HL-60/S4 treated with retinoic acid at 250 ng/mL for 4 days and 3 days (cell line): ENCODE results near the gene SH3BP2.
"Not testable (repeated sequence)": the region's sequence is repeated elsewhere in the genome, so short reads cannot be mapped to it uniquely, and the experiment has no call there.

ENCODE experiments used
- in situ Hi-C: fragments of 300-500 bp; cut with MboI; formaldehyde crosslinking; loops from 2 replicates; pipeline ENCODE4 v1.7.0; 2022; ENCODE audit warnings: low sequenced_read_pairs

SH3BP2 gene

DNA sequence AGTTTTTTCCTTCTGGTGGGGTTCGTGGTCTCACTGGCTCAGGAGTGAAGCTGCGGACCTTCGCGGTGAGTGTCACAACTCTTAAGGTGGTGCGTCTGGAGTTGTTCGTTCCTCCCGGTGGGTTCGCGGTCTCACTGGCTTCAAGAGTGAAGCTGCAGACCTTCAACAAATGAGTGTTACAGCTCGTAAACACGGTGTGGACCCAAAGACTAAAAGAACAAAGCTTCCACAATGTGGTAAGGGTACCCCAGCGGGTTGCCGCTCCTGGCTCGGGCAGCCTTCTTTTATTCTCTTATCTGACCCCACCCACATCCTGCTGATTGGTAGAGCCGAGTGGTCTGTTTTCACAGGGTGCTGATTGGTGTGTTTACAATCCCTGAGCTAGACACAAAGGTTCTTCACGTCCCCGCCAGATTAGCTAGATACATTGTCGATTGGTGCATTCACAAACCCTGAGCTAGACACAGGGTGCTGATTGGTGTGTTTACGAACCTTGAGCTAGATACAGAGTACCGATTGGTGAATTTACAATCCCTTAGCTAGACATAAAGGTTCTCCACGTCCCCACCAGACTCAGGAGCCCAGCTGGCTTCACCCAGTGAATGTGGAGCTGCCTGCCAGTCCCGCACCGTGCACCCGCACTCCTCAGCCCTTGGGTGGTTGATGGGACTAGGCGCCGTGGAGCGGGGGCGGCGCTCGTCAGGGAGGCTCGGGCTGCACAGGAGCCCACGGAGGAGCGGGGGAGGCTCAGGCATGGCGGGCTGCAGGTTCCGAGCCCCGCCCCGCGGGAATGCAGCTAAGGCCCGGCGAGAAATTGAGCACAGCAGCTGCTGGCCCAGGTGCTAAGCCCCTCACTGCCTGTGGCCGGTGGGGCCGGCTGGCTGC is 30.2 kb upstream of the SH3BP2 start:
- in situ Hi-C loops = not testable (repeated sequence)

DNA sequence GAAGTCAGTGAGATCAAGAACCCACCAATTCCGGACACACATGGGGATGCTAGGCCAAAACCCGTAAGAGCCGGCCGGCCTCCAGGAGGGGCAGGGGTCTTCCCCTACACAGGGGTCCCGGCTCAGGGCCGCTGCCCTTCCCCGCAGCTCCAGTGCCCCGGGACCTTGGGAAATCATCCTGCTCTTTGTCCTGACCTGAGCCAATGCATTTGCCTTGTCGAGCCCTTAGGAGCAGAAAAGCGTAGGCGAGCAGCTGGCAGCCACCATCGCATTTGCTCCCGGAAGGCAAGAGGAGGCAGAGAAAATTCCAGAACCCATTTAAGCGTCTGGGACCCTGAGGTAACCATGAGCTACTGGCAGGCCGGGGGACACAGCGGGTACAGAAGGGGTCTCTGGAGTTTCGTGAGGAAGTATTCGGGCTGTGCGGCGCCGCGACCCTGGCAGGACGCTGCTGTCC is 29.3 kb upstream of the SH3BP2 start:
- in situ Hi-C loops = no loop called here

DNA sequence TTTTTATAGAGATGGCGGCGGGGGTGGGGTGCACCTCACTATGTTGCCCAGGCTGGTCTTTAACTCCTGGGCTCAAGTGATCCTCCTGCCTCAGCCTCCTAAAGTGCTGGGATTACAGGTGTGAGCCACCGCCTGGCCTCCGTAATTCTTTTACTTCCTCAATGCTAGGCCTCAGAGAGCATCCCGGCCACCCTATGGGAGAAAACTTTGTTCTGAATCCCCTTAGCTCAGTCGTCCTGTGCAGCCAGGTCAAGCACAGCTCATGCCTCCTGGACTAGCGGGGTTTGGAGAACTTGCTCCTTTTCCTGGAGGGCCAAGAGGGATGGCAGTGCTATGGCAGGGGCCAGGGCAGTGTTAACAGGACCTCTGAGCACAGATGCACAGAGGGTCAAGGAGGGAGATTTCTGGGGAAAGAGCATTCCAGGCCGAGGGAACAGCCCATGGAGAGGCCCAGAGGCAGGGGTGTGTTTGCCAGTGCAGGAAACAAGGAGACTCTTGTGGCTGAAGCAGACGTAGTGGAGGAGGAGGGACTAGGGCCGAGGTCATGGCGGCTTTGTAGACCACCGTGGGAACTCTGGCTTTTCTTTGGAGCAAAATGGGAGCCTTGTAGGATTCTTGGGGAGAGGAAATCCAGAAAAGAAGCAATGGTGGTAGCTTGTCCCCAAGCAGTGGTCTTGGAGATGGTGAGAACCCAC is 26.9 kb upstream of the SH3BP2 start:
- in situ Hi-C loops = no loop called here

DNA sequence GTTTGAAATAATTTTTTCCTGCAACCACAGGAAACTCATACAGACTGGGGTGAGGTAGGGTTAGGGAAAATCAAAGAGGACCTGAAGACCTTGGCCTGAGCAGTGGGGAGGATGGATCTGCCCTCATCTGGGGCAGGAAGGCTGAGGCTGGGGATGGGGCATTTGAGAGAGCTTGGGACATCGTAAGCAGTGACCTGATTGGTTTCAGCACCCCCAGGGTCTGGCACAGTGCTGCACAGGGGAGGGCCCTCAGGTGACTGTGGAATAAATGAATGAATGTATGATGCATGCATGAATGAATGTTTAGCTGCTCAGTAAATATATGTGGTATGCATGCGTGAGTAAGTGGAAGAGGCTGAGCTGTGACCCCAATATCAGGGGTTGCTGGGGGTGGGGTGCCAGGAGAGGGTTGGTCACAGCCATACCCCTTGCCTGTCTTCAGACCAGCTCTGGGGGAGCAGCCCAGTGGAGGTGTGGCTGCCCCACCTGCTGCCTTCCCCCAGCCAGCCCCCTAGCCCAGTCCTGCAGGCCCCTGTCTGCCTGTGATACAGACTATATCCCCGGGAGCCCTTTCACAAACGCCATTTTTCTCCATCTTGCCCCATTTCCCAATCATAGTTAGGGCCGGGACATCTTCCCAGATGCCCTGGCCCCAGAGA is 25.7 kb upstream of the SH3BP2 start:
- in situ Hi-C loops = no loop called here

DNA sequence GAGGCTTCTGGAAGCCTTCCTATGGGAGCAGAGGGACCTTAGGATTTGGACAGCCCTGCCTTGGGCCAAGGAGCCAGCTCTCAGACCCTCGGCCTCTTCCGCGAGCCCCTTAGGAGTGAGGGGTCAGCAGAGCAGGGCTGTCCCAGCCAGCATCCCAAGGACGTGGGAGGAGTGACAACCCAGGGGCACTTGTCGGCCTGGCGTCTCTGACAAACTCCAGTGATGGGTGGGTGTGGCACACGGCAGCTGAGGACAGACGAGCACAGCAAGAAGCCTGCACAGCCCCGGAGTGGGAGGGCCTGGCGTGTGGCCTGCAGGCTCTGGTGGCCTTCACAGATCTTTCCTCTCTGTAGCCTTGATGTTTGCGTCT is 25.2 kb upstream of the SH3BP2 start:
- in situ Hi-C loops = no loop called here

DNA sequence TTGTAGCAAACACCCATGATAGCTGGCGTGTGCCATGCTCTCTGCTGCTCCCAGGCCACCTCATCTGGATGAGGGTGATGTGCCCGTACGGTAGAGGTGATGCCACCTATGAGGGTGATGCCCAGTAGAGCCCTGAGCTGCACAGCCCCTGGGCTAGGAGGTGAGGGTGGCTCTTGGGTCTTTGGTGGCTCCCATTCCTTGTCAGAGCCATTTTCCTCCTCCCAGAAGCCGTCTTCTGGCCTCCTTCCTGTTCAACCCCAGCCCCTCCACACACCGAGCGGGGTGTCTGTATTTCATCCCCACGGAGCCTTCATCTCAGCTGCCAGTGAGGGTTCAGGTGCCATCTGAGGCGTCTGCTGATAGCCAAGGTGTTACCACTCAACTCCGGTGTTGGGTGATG is 24.8 kb upstream of the SH3BP2 start:
- in situ Hi-C loops = no loop called here

DNA sequence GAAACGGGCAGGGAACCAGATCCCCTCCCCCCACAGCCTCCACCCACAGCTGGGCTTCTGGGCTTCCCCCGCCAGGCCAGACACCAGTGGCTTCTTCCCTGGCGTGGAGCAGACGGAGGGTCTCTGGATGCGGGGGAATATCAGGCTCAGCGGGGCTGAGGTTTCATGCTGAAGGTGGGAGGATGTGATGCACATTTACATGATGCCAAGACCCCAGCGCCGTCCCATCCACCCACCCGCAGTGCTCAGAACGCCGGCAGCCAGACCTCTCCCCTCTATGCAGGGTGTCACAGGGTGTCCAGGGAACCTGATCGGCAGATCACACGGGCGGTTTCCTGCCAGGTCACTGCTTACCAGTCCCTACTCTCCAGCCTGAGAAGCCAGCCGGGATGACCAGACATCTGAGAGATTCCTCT is 24.0 kb upstream of the SH3BP2 start:
- in situ Hi-C loops = no loop called here

DNA sequence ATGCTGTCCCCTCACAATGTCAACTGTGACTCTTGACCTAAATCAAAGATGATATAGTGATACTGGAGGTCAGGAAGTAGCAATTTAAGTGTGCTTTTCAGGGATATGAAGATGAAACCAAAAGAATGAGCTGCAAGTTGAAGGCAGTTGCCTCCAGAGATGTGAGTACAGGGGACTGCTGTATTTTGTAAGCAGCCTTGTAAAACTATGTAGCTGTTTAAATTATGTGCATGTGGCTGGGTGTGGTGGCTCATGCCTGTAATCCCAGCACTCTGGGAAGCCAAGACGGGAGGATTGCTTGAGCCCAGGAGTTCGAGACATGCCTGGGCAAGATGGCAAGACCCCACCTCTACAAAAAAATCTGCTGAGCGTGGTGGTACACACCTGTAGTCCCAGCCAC is 21.6 kb upstream of the SH3BP2 start:
- in situ Hi-C loops = no loop called here

DNA sequence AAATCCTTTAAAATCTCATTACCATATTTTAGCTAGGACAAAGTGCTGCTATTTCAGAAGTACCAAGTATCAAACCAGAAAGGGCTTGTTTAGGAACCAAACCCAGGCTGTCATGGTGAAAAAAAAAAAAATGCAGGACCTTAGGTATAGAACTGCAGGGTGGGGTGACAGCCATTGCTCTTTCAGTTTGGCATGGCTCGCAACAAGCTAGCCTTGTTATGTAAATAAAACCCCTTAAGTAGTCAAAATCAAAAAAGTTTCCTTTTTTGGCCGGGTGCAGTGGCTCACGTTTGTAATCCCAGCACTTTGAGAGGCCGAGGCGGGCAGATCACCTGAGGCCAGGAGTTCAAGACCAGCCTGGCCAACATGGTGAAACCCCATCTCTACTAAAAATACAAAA is 12.2 kb upstream of the SH3BP2 start:
- in situ Hi-C loops = not testable (repeated sequence)

DNA sequence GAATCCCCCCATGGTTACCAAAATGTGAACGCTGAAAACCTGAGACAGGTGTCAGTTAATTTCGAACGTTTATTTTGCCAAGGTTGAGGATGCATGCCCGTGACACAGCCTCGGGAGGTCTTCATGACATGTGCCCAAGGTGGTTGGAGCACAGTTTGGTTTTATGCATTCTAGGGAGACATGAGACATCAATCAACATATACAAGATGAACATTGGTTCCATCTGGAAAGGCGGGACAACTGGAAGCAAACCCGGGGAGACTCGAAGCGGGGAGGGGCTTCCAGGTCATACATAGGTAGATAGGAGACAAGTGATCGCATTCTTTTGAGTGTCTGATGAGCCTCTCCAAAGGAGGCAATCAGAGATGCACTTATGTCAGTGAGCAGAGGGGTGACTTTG is 11.0 kb upstream of the SH3BP2 start:
- in situ Hi-C loops = no loop called here

DNA sequence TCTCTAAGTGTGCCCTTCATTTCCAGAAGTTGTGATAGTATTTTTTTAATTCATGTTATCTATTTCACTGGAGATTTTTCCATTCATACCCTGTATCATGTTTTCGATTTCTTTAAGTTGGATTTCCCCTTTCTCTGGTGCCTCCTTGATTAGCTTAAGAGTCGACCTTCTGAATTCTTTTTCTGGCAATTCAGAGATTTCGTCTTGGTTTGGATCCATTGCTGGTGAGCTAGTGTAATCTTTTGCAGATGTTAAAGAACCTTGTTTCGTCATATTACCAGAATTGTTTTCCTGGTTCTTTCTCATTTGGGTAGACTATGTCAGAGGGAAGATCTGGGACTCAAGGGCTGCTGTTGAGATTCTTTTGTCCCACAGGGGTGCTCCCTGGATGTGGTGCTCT is 9.1 kb upstream of the SH3BP2 start:
- in situ Hi-C loops = no loop called here

DNA sequence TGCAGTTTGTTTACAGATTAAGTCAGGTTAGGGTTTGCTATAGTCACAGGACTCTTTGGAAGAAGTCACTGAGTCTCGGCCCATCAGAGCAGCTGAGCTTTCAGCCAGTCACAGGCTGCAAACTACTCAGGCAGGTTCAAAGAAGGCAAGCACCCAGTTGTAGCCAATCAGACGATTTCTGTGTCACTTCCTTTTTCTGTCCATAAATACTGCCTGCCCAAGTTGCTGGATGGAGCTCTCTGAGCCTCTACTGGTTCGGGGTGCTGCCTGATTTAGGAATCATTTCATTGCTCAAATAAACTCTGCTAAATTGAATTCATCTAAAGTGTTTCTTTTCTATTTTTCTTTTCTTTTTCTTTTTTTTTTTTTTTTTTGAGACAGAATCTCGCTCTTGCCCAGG is 7.3 kb upstream of the SH3BP2 start:
- in situ Hi-C loops = no loop called here

DNA sequence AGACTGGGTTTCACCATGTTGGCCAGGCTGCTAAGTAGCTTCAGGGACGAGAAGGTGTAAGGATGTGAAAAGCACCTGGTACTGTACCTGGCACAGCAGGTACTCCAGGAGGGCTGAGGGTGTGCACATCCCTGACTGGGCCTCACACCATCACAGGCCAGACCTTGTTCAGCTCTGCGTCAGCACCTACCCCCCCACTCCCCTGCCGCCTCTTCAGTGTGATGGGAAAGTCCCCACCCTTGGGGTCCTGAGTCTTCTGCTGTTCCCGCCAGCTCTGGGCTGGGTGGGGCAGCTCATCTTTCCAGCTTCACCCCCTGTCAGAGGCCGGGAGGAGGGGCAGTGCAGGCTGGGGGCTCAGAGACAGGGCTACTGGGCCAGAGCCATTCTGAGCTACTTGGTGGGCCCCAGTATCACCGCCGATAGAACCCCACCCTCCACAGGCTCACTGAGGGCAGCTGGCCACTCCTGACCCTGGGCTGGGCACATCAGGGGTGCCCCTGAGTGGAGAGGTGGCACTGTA is 6.7 kb upstream of the SH3BP2 start:
- in situ Hi-C loops = no loop called here

DNA sequence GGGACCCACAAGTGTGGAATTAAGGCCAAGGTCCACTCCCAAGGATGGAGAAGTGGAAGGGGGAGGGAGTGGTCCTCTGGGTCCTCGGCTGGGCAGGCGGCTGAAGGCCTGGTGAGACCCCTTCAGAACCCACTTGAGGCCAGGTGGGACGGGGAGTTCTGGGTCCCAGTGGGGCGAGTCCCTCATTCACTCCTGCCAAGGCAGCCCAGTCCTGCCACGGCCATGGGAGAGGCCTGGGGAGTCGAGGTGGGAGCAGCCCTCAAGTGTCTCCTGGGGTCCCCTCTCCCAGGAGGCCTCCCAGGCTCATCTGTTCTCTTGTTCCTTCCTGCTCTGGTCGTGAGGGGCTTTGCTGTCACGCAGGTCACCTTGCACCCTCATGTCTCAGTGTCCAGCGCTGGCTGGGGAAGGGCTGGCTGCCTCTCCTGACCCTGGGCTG is 6.1 kb upstream of the SH3BP2 start:
- in situ Hi-C loops = no loop called here

DNA sequence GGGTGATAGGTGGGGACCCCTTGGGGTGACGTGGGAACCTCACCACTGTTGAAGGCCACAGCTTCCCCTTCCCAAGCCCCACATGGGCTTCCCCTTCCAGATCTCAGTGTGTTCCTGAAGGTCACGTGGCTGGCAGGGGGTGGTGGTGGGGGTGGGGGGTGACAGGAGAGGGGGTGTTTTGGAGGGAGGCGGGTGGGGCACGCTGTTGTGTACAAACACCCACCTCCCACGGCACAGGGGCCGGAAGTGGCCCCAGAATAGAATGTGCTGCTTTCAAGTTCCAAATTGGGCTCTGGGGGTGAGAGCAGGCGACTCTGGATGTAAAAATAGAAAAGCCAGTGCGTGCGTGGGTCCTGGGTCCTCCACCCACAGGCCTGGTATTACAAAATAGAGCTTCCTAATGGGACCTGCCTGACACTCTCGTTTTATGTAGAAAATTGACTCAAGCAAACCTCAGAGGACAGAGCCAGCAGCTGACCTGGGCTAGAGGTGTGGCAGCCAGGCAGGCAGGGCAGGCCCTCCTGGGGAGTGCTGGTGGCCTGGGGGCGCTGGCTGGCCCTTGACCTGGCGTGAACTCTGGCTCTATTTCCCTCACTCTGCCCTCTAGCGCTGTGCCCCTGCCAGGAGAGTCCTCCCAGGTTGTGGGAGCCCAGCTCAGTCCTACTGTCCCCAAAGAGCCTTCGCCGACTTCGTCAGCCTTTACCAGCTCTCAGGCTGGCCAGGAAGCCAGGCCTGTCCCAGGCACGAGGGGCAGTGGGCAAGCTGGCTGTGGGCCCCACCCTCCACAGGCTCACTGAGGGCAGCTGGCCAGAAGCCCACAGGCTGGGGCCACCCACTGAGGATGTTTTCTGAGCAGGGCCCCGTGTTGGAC is 5.4 kb upstream of the SH3BP2 start:
- in situ Hi-C loops = no loop called here

DNA sequence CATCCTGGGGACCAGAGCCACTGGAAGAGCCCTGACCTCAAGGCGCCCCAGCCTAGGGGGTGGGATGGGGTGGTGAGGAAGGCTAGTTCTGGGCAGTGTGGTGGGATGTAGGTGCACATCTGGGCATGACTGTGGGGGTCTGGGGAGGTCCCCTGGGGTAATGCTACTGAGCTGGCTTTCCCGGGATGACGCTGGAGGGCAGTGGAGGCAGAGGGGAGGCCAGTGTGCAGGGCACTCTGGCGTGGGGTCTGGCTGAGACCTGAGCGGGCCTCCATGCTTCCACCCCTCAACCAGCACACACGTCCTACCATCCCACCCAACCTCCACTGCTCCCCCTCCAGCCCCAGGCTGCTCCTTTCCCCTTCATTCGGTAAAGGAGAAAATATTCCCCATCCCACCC is 4.8 kb upstream of the SH3BP2 start:
- in situ Hi-C loops = no loop called here

DNA sequence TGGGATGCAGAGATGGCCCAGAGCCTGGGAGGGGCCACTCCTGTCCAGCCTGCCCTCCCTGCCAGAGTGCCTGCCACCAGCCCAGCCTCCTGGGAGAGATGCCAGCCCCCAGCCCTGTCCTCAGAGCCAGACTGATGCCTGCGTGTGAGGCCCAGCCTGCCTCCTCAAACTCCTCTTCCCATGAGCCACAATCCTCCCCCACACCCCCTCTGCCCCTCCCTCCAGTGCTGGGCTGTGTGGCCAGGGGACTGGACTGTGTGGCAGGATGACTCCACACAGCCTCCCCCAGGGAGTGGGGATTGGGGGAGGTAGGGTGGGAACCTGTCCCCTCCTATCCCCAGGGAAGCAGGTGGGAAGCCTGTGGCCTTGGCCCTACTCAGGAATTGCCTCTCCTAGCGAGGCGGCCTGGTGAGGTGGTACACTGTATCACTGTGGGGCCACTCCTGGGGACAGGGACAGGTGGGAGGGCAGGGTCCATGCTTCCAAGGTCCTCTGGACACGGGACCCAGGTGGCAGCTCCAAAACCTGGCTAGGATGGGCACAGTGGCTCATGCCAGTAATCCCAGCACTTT is 4.3 kb upstream of the SH3BP2 start:
- in situ Hi-C loops = no loop called here

DNA sequence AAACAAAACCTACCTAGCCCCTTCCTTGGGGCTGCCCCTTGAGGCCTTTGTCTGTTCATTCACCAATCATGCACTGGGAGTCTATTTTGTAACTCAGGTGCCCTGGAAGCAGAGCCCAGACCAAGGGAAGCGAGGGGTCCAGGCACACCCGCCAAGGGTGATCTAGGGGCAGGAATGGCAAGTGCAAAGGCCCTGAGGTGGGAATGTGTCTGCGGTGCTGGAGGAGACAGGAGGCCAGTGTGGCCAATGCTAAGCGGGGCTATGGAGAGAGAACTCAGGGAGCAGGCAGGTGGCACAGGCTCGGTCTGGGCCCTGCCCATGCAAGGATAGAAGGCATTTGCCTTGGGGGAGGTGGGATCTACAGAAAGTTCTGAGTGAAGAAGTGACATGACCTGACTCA is 3.5 kb upstream of the SH3BP2 start:
- in situ Hi-C loops = no loop called here

DNA sequence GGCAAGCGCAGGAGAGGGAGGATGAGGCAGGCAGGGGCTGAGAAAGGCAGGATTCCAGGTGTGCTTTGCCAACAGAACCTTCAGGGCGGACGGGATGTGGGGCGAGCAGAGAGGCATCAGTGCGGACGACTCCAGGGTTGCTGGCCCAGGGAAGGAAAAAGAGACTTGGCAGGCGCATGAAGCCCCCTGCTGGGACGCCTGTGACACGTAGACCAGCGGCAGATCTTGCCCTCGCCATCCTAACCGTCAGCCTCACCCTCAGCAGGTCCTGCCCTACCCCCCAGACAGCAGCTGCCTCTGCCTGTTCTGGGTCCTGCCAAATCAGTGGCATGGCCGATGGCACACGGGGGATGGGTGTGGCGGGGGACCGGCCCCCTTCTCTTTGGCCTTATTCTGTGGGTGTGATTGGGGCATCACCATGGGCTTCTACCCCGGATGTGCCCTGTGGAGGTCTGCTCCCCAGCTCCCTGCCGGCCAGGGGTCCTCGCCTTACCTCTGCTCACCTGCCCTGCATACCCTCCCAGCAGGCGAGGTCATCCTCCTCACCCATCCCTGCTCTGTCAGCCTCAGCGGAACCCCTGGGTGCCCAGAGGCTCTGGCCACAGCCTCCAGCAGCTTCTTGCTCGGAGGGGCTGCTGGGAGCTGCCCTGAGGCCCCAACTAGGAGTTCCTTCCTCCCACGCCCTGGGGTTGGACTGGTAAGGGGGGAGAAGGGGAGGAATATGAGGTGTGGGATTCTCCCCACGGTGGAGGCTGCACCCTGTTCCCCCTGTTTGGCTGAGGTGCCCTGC is 2.9 kb upstream of the SH3BP2 start:
- in situ Hi-C loops = no loop called here
